ENCODE results near the gene NCOA1. TPM values are rescaled to one million over a fixed set of nuclear protein-coding genes. Genes with fewer than 3 reads are reported as not detected.
A peak's percentile ranks its signal among the peaks of the same experiment; 100 is the strongest.

The NCOA1 gene
- polyA plus RNA-seq, 1 of the 3 experiments (the other 2 are of a cell fraction) = 10.7 TPM

- TF ChIP-seq USF2 (IDR thresholded peaks at IDR 0.05; ENCODE audit: borderline replicate concordance, low read depth, low read length) = no peak
- TF ChIP-seq RAD21 (IDR thresholded peaks at IDR 0.05; ENCODE audit: low read length) = no peak
- TF ChIP-seq MEF2A (IDR thresholded peaks at IDR 0.05; ENCODE audit: borderline replicate concordance, low read depth) = no peak
- no peak for TF ChIP-seq FOXJ3 (CRISPR knock-in tag; IDR thresholded peaks at IDR 0.05)
- no peak for TF ChIP-seq TEAD4 (IDR thresholded peaks at IDR 0.05; ENCODE audit: borderline replicate concordance, insufficient read depth)
- no peak for TF ChIP-seq RXRA (IDR thresholded peaks at IDR 0.05; ENCODE audit: borderline replicate concordance, low read depth)
- no peak for TF ChIP-seq RFX5 (IDR thresholded peaks at IDR 0.05; ENCODE audit: low read length)
- TF ChIP-seq USF1 (IDR thresholded peaks at IDR 0.05; ENCODE audit: borderline replicate concordance, low read depth) = no peak
These were observed 21.4 kb downstream of the NCOA1 start (continued) for GRCh38 chr2:24512404-24512803.

- Histone ChIP-seq H3K27me3 (ENCODE audit: insufficient read depth) (no peaks in the 10 kb centered on the region), H3K9me2 (no peaks in the 10 kb centered on the region), H2AFZ (ENCODE audit: low read depth) (no peak overlapping the region), H3F3A (replicated peaks; ENCODE audit: insufficient read depth) (no peaks in the 10 kb centered on the region), H3K4me2 (peak overlapping the region; percentile 22), H3K4me1 (ENCODE audit: control insufficient read depth in 1 of 2, insufficient read depth in 2 of 2, low read depth in 1 of 2, low read length in 1 of 2) (peaks cover 0 to 24% of the 10 kb centered on the region in 2 experiments; a peak in 3 of 4 replicates), H3K27ac (ENCODE audit: low read depth in 2 of 2, low read length in 1 of 2) (0 out of 4 replicates have a peak overlapping the region, but pooled peaks of 1 of the 2 experiments have one; percentile 0), H3K79me2 (ENCODE audit: insufficient read depth) (peaks cover 76% of the 10 kb centered on the region), H4K20me1 (ENCODE audit: insufficient read depth) (peaks cover 5% of the 10 kb centered on the region; the same call in 1 of the 2 replicates), H3K9me3 (no peaks in the 10 kb centered on the region), H3K36me3 (replicated peaks in 1 of 2; ENCODE audit: control insufficient read depth in 1 of 2, insufficient read depth in 2 of 2, low read length in 1 of 2) (no peaks in the 10 kb centered on the region), H3K9ac (no peak overlapping the region), H3K4me3 (ENCODE audit: low read depth in 2 of 2, low read length in 1 of 2) (no peak overlapping the region)
- no peak for DNase-seq
- ChIA-PET CTCF (interaction anchor here (0.9 to 1.9 kb wide), 2 partner anchors 8 to 17 kb away, joined by 3 to 5 read pairs; no protein-coding TSS in a partner anchor), POLR2A (no interaction called here)
- no peak for TF ChIP-seq MAX (IDR thresholded peaks at IDR 0.05; ENCODE audit: low read depth)
- peak; percentile 18; the same call in 1 of the 2 replicates for TF ChIP-seq PBX3 (IDR thresholded peaks at IDR 0.05)
- 68% methylated on average over 6 of the region's 6 CpGs for WGBS (ENCODE audit: low lambda C conversion rate)
These were observed 21.8 kb downstream of the NCOA1 start for GRCh38 chr2:24512831-24513230.

- Histone ChIP-seq H3K27ac (ENCODE audit: low read depth in 2 of 2, low read length in 1 of 2) (no peak overlapping the region), H2AFZ (ENCODE audit: low read depth) (no peak overlapping the region), H4K20me1 (ENCODE audit: insufficient read depth) (peaks cover 5% of the 10 kb centered on the region; the same call in 1 of the 2 replicates), H3K4me2 (peak overlapping the region; percentile 22; the same call in 1 of the 2 replicates), H3K4me1 (ENCODE audit: control insufficient read depth in 1 of 2, insufficient read depth in 2 of 2, low read depth in 1 of 2, low read length in 1 of 2) (peaks cover 0 to 24% of the 10 kb centered on the region in 2 experiments; a peak in 3 of 4 replicates), H3K9me2 (no peaks in the 10 kb centered on the region), H3K9ac (no peak overlapping the region), H3K4me3 (ENCODE audit: low read depth in 2 of 2, low read length in 1 of 2) (no peak overlapping the region), H3K27me3 (ENCODE audit: insufficient read depth) (no peaks in the 10 kb centered on the region), H3K9me3 (no peaks in the 10 kb centered on the region), H3K36me3 (replicated peaks in 1 of 2; ENCODE audit: control insufficient read depth in 1 of 2, insufficient read depth in 2 of 2, low read length in 1 of 2) (no peaks in the 10 kb centered on the region), H3K79me2 (ENCODE audit: insufficient read depth) (peaks cover 76% of the 10 kb centered on the region), H3F3A (replicated peaks; ENCODE audit: insufficient read depth) (no peaks in the 10 kb centered on the region)
- WGBS (ENCODE audit: low lambda C conversion rate) = 95% methylated on average over 9 of the region's 9 CpGs
- DNase-seq = no peak
- CTCF ChIA-PET = interaction anchor here (1.9 kb wide), 1 partner anchor 18 kb away, joined by 5 read pairs; no protein-coding TSS in a partner anchor
- POLR2A ChIA-PET = no interaction called here
- TF ChIP-seq CHD2 (IDR thresholded peaks at IDR 0.05; ENCODE audit: low read length, partially characterized antibody) = no peak
- TF ChIP-seq POLR2AphosphoS5 (IDR thresholded peaks at IDR 0.05; ENCODE audit: low read depth, low read length) = no peak
- no peak for TF ChIP-seq RAD21 (IDR thresholded peaks at IDR 0.05; ENCODE audit: low read length)
- TF ChIP-seq TEAD4 (IDR thresholded peaks at IDR 0.05; ENCODE audit: borderline replicate concordance, insufficient read depth) = no peak
- TF ChIP-seq RFX5 (IDR thresholded peaks at IDR 0.05; ENCODE audit: low read length) = no peak
- TF ChIP-seq MXI1 (IDR thresholded peaks at IDR 0.05; ENCODE audit: low read depth, low read length) = no peak
- no peak for TF ChIP-seq FOXM1 (IDR thresholded peaks at IDR 0.05; ENCODE audit: low read depth)
- no peak for TF ChIP-seq GATA2 (CRISPR knock-in tag; IDR thresholded peaks at IDR 0.05)
- TF ChIP-seq USF1 (IDR thresholded peaks at IDR 0.05; ENCODE audit: borderline replicate concordance, low read depth) = no peak
- TF ChIP-seq FOSL2 (IDR thresholded peaks at IDR 0.05; ENCODE audit: borderline replicate concordance, low read depth) = no peak
- no peak for TF ChIP-seq NFIC (IDR thresholded peaks at IDR 0.05; ENCODE audit: borderline replicate concordance)
- no peak for TF ChIP-seq PBX3 (IDR thresholded peaks at IDR 0.05)
These were observed 22.4 kb downstream of the NCOA1 start for GRCh38 chr2:24513281-24514071.
